Right atrium auricular region (tissue), 2 donors: ENCODE measurements around the gene NUCKS1. TPM values are rescaled to one million over a fixed set of nuclear protein-coding genes. Genes with fewer than 3 reads are reported as not detected.

Source experiments
- DNase-seq: peaks from one replicate; pipeline ENCODE4 v3.0.0-alpha.2; 2019; ENCODE audit warnings: low spot score
- H3K27ac ChIP-seq, 2 donors: fragments of 200-600 bp; sonication (generic); 1 replicate in 1 of 2; 2 replicates in 1 of 2; pipeline ENCODE4 v1.5.1; 2016 to 2019
- H3K27me3 ChIP-seq, 2 donors: fragments of 200-600 bp; sonication (generic); one replicate each; pipeline versions ENCODE4 v1.5.1 to v1.6.0; 2017 to 2019
- H3K36me3 ChIP-seq: fragments of 200-600 bp; sonication (generic); one replicate; pipeline ENCODE4 v1.5.1; 2016
- H3K4me1 ChIP-seq, 2 donors: fragments of 200-600 bp; sonication (generic); one replicate each; pipeline versions ENCODE4 v1.5.1 to v1.6.0; 2017 to 2019
- H3K4me3 ChIP-seq, 2 donors: fragments of 200-600 bp; sonication (generic); 1 replicate in 1 of 2; 2 replicates in 1 of 2; pipeline ENCODE4 v1.5.1; 2017 to 2019; ENCODE audit warnings: mild to moderate bottlenecking in 1 of 2, moderate library complexity in 1 of 2
- H3K9me3 ChIP-seq, 2 donors: fragments of 200-600 bp; sonication (generic); one replicate each; pipeline ENCODE4 v1.5.1; 2019
- CTCF ChIP-seq, 2 donors: fragments of 200-600 bp; sonication (generic); IDR thresholded peaks; one replicate each; pipeline ENCODE4 v1.5.1; 2019; ENCODE audit warnings: antibody characterized with exemption in 2 of 2
- total RNA-seq, 2 donors: library from RNA; depleted of rRNA; stranded (reverse); fragments of >200 nt; gene quantifications; one replicate each; pipeline ENCODE4 v1.1.0, GENCODE V29; 2016

The NUCKS1 gene
- total RNA-seq, 2 donors from 2014 or later, result 109 to 128 TPM

- no peak for DNase-seq
- Histone ChIP-seq H3K27me3 (no peaks in the 10 kb centered on the region), H3K4me1 (no peaks in the 10 kb centered on the region), H3K9me3 (no peaks in the 10 kb centered on the region), H3K36me3 (no peaks in the 10 kb centered on the region), H3K4me3 (no peak overlapping the region), H3K27ac (no peak overlapping the region)
- no peak for TF ChIP-seq CTCF (IDR thresholded peaks at IDR 0.05)
These were observed 59.7 kb downstream of the NUCKS1 start for GRCh38 chr1:205690122-205690756.

GRCh38 chr1:205689479-205689878 is 60.5 kb downstream of the NUCKS1 start:
- no peaks in the 10 kb centered on the region for H3K4me1 ChIP-seq
- H3K27me3 ChIP-seq, result no peaks in the 10 kb centered on the region
- H3K36me3 ChIP-seq, result no peaks in the 10 kb centered on the region
- no peak for TF ChIP-seq CTCF (IDR thresholded peaks at IDR 0.05)
- no peak overlapping the region for H3K4me3 ChIP-seq
- DNase-seq, result no peak
- H3K9me3 ChIP-seq, result no peaks in the 10 kb centered on the region
- no peak overlapping the region for H3K27ac ChIP-seq

GRCh38 chr1:205688171-205689080 is 61.6 kb downstream of the NUCKS1 start:
- no peak for DNase-seq
- Histone ChIP-seq H3K4me1 (no peaks in the 10 kb centered on the region), H3K4me3 (no peak overlapping the region), H3K9me3 (no peaks in the 10 kb centered on the region), H3K27me3 (no peaks in the 10 kb centered on the region), H3K36me3 (no peaks in the 10 kb centered on the region), H3K27ac (no peak overlapping the region)
- TF ChIP-seq CTCF (IDR thresholded peaks at IDR 0.05), result no peak

GRCh38 chr1:205687242-205687641 is 62.7 kb downstream of the NUCKS1 start:
- no peaks in the 10 kb centered on the region for H3K27me3 ChIP-seq

DNA sequence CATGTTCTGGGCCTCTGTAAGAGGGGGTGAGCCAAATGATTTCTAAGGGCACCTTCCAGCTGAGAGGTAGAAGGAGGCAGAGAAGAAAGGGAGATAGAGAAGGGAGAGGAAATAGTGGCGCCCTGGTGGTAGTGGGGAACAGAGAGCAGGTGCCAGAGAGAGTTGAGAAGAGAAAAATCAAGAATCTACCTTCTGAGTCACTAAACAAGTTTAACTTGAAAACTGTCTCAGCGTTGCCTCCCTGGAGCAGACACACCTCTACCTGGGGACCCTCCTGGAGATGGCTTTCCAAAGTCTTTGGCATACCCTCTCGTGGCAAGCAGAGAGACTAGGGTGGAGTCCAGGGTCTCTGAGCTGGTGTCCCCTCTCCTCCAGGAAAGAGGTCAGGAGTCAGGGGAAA is 68.6 kb downstream of the NUCKS1 start:
- no peak for TF ChIP-seq CTCF (IDR thresholded peaks at IDR 0.05)
- Histone ChIP-seq H3K27me3 (no peaks in the 10 kb centered on the region), H3K27ac (peak overlapping the region in 1 of 2 donors; percentile 70)

More at GRCh38 chr1:205687242-205687641, 62.7 kb downstream of the NUCKS1 start:
- TF ChIP-seq CTCF (IDR thresholded peaks at IDR 0.05), result no peak
- Histone ChIP-seq H3K9me3 (no peaks in the 10 kb centered on the region), H3K4me1 (no peaks in the 10 kb centered on the region), H3K36me3 (no peaks in the 10 kb centered on the region), H3K4me3 (no peak overlapping the region), H3K27ac (no peak overlapping the region)
- no peak for DNase-seq

More for the DNA sequence above, 68.6 kb downstream of the NUCKS1 start:
- Histone ChIP-seq H3K36me3 (no peaks in the 10 kb centered on the region), H3K4me1 (peaks cover 0 to 41% of the 10 kb centered on the region in 2 donors), H3K9me3 (no peaks in the 10 kb centered on the region), H3K4me3 (no peak overlapping the region)
- DNase-seq, result no peak
